KMS-11 (cell line): Measurements from ENCODE around the gene RIGI.

Experiments used
- H2AFZ ChIP-seq: fragments of 200-600 bp; sonication (generic); 2 replicates; pipeline ENCODE4 v1.6.1; 2016; ENCODE audit warnings: antibody characterized with exemption, mixed run types, low read depth
- H3K27ac ChIP-seq: fragments of 200-600 bp; sonication (generic); 2 replicates; pipeline ENCODE4 v1.6.1; 2016; ENCODE audit warnings: mild to moderate bottlenecking, mixed run types
- H3K27me3 ChIP-seq: fragments of 200-600 bp; sonication (generic); 2 replicates; pipeline ENCODE4 v1.6.1; 2017; ENCODE audit warnings: mild to moderate bottlenecking, low read depth, mixed run types, moderate library complexity; ENCODE audit not compliant: insufficient read depth
- H3K36me3 ChIP-seq: fragments of 200-600 bp; sonication (generic); 2 replicates; pipeline ENCODE4 v1.6.1; 2017; ENCODE audit warnings: mild to moderate bottlenecking, mixed run types; ENCODE audit not compliant: insufficient read depth
- H3K4me1 ChIP-seq: fragments of 200-600 bp; sonication (generic); 2 replicates; pipeline ENCODE4 v1.6.1; 2016; ENCODE audit warnings: mild to moderate bottlenecking, low read depth, mixed run types; ENCODE audit not compliant: poor library complexity, severe bottlenecking
- H3K4me2 ChIP-seq: fragments of 200-600 bp; sonication (generic); 2 replicates; pipeline ENCODE4 v1.7.0; 2016; ENCODE audit warnings: mild to moderate bottlenecking, mixed run types
- H3K4me3 ChIP-seq: fragments of 200-600 bp; sonication (generic); IDR thresholded peaks from 2 replicates; pipeline ENCODE4 v1.6.1; 2017; ENCODE audit warnings: low read depth, low read length, mixed read lengths; ENCODE audit not compliant: insufficient read depth
- H3K79me2 ChIP-seq: fragments of 200-600 bp; sonication (generic); 2 replicates; pipeline ENCODE4 v1.6.1; 2016; ENCODE audit warnings: low read depth, mixed run types; ENCODE audit not compliant: insufficient read depth
- H3K9ac ChIP-seq: fragments of 200-600 bp; sonication (generic); 2 replicates; pipeline ENCODE4 v1.6.1; 2016; ENCODE audit warnings: mild to moderate bottlenecking, mixed run types
- H4K20me1 ChIP-seq: fragments of 200-600 bp; sonication (generic); 2 replicates; pipeline ENCODE4 v1.6.1; 2016; ENCODE audit warnings: mild to moderate bottlenecking, mixed run types; ENCODE audit not compliant: insufficient read depth
- CTCF ChIP-seq: fragments of 200-600 bp; sonication (generic); conservative IDR thresholded peaks from 2 replicates; pipeline ENCODE4 v1.6.1; 2017; ENCODE audit warnings: low read depth, mild to moderate bottlenecking, antibody characterized with exemption, low read length, moderate library complexity, mixed read lengths

RIGI gene

GRCh38 chr9:32516241-32516640, 9.8 kb downstream of the RIGI start:
- Histone ChIP-seq H3K27ac (no peak overlapping the region), H3K4me2 (no peak overlapping the region), H3K79me2 (no peaks in the 10 kb centered on the region), H3K36me3 (no peaks in the 10 kb centered on the region), H4K20me1 (no peaks in the 10 kb centered on the region), H3K9ac (no peak overlapping the region), H2AFZ (no peak overlapping the region), H3K4me3 (no peak overlapping the region), H3K4me1 (no peaks in the 10 kb centered on the region), H3K27me3 (no peaks in the 10 kb centered on the region)
- no peak for TF ChIP-seq CTCF

- no peak overlapping the region for H3K4me2 ChIP-seq
- no peaks in the 10 kb centered on the region for H3K4me1 ChIP-seq
- H3K27me3 ChIP-seq: no peaks in the 10 kb centered on the region
- no peak overlapping the region for H3K4me3 ChIP-seq
- TF ChIP-seq CTCF: no peak
- no peak overlapping the region for H2AFZ ChIP-seq
- no peaks in the 10 kb centered on the region for H3K79me2 ChIP-seq
- H3K36me3 ChIP-seq: no peaks in the 10 kb centered on the region
- H3K9ac ChIP-seq: no peak overlapping the region
- H4K20me1 ChIP-seq: no peaks in the 10 kb centered on the region
- H3K27ac ChIP-seq: no peak overlapping the region
Observed at GRCh38 chr9:32508728-32509127, 17.3 kb downstream of the RIGI start.

GRCh38 chr9:32503008-32503407, 23.0 kb downstream of the RIGI start:
- Histone ChIP-seq H3K9ac (no peak overlapping the region), H3K79me2 (no peaks in the 10 kb centered on the region), H3K36me3 (no peaks in the 10 kb centered on the region), H4K20me1 (no peaks in the 10 kb centered on the region), H3K4me3 (no peak overlapping the region), H2AFZ (no peak overlapping the region), H3K27ac (no peak overlapping the region), H3K27me3 (no peaks in the 10 kb centered on the region), H3K4me1 (no peaks in the 10 kb centered on the region), H3K4me2 (no peak overlapping the region)
- no peak for TF ChIP-seq CTCF

GRCh38 chr9:32502464-32502863, 23.5 kb downstream of the RIGI start:
- no peaks in the 10 kb centered on the region for H3K27me3 ChIP-seq
- H3K27ac ChIP-seq: no peak overlapping the region
- no peak overlapping the region for H3K4me3 ChIP-seq
- no peaks in the 10 kb centered on the region for H3K36me3 ChIP-seq
- no peaks in the 10 kb centered on the region for H3K79me2 ChIP-seq
- H3K4me1 ChIP-seq: no peaks in the 10 kb centered on the region
- H4K20me1 ChIP-seq: no peaks in the 10 kb centered on the region
- H3K4me2 ChIP-seq: no peak overlapping the region
- H2AFZ ChIP-seq: no peak overlapping the region
- TF ChIP-seq CTCF: no peak
- no peak overlapping the region for H3K9ac ChIP-seq

- Histone ChIP-seq H3K4me3 (no peak overlapping the region), H4K20me1 (no peaks in the 10 kb centered on the region), H3K9ac (no peak overlapping the region), H3K79me2 (no peaks in the 10 kb centered on the region), H3K27me3 (no peaks in the 10 kb centered on the region), H3K4me2 (no peak overlapping the region), H3K4me1 (no peaks in the 10 kb centered on the region), H3K36me3 (no peaks in the 10 kb centered on the region), H3K27ac (no peak overlapping the region), H2AFZ (no peak overlapping the region)
- TF ChIP-seq CTCF: no peak
Observed at GRCh38 chr9:32501868-32502267, 24.1 kb downstream of the RIGI start.
